ENCODE data around the gene PIEZO1. TPM values are rescaled to one million over a fixed set of nuclear protein-coding genes. Genes with fewer than 3 reads are reported as not detected.

Gene PIEZO1
- polyA plus RNA-seq, 6 donors from 2014 or later: 4.0 to 17.2 (median 6.2) TPM

- H3K4me3 Mint-ChIP-seq: peak overlapping the region in 1 of 8 donors; percentile 51
- no peaks in the 10 kb centered on the region for H3K9me3 Mint-ChIP-seq
- peaks cover 32 to 47% (median 40%) of the 10 kb centered on the region in 3 donors for H3K4me1 Mint-ChIP-seq
- H3K36me3 Mint-ChIP-seq: no peaks in the 10 kb centered on the region
- ATAC-seq (ENCODE audit: low read depth in 2 of 2) (no peak), DNase-seq (no peak)
- H3K27me3 Mint-ChIP-seq: no peaks in the 10 kb centered on the region
- no peak overlapping the region for H3K27ac Mint-ChIP-seq
Observed at GRCh38 chr16:88698646-88699045, 86.4 kb downstream of the PIEZO1 start.

GRCh38 chr16:88697831-88698615 is 87.0 kb downstream of the PIEZO1 start:
- DNase-seq (no peak), ATAC-seq (ENCODE audit: low read depth in 2 of 2) (no peak)
- Mint-ChIP-seq H3K36me3 (no peaks in the 10 kb centered on the region), H3K27me3 (no peaks in the 10 kb centered on the region), H3K4me3 (peak overlapping the region in 2 of 8 donors; percentile 32 to 51), H3K9me3 (no peaks in the 10 kb centered on the region), H3K27ac (peak overlapping the region in 1 of 6 donors; percentile 74), H3K4me1 (peaks cover 27 to 42% (median 36%) of the 10 kb centered on the region in 3 donors)

GRCh38 chr16:88697116-88697830 is 87.7 kb downstream of the PIEZO1 start:
- H3K4me1 Mint-ChIP-seq: peaks cover 20 to 42% (median 36%) of the 10 kb centered on the region in 3 donors
- DNase-seq (no peak), ATAC-seq (ENCODE audit: low read depth in 2 of 2) (no peak)
- H3K9me3 Mint-ChIP-seq: no peaks in the 10 kb centered on the region
- H3K4me3 Mint-ChIP-seq: peak overlapping the region in 1 of 8 donors; percentile 32
- no peaks in the 10 kb centered on the region for H3K36me3 Mint-ChIP-seq
- no peaks in the 10 kb centered on the region for H3K27me3 Mint-ChIP-seq
- H3K27ac Mint-ChIP-seq: peak overlapping the region in 1 of 6 donors; percentile 33

GRCh38 chr16:88696441-88696840 is 88.6 kb downstream of the PIEZO1 start:
- Mint-ChIP-seq H3K9me3 (no peaks in the 10 kb centered on the region), H3K4me3 (peak overlapping the region in 1 of 8 donors; percentile 50), H3K27me3 (no peaks in the 10 kb centered on the region), H3K4me1 (peaks cover 21 to 42% (median 37%) of the 10 kb centered on the region in 3 donors), H3K36me3 (no peaks in the 10 kb centered on the region), H3K27ac (no peak overlapping the region)
- ATAC-seq (ENCODE audit: low read depth in 2 of 2): no peak
- no peak for DNase-seq

- no peak overlapping the region for H3K27ac Mint-ChIP-seq
- H3K9me3 Mint-ChIP-seq: no peaks in the 10 kb centered on the region
- no peaks in the 10 kb centered on the region for H3K36me3 Mint-ChIP-seq
- DNase-seq: no peak
- no peaks in the 10 kb centered on the region for H3K27me3 Mint-ChIP-seq
- H3K4me3 Mint-ChIP-seq: no peak overlapping the region
- ATAC-seq (ENCODE audit: low read depth in 2 of 2): no peak
- peaks cover 19 to 42% (median 40%) of the 10 kb centered on the region in 3 donors for H3K4me1 Mint-ChIP-seq
Observed at GRCh38 chr16:88695753-88696152, 89.3 kb downstream of the PIEZO1 start.

GRCh38 chr16:88695218-88695617 is 89.8 kb downstream of the PIEZO1 start:
- H3K9me3 Mint-ChIP-seq: no peaks in the 10 kb centered on the region
- H3K27ac Mint-ChIP-seq: no peak overlapping the region
- DNase-seq (no peak), ATAC-seq (ENCODE audit: low read depth in 2 of 2) (no peak)
- H3K4me3 Mint-ChIP-seq: peak overlapping the region in 1 of 8 donors; percentile 9
- H3K27me3 Mint-ChIP-seq: no peaks in the 10 kb centered on the region
- H3K4me1 Mint-ChIP-seq: peaks cover 22 to 42% (median 40%) of the 10 kb centered on the region in 3 donors
- H3K36me3 Mint-ChIP-seq: no peaks in the 10 kb centered on the region

- H3K4me1 Mint-ChIP-seq: peaks cover 15 to 37% (median 33%) of the 10 kb centered on the region in 3 donors
Observed at GRCh38 chr16:88694221-88695087, 90.6 kb downstream of the PIEZO1 start.

GRCh38 chr16:88693420-88694177 is 91.4 kb downstream of the PIEZO1 start:
- ATAC-seq (ENCODE audit: low read depth in 2 of 2) (no peak), DNase-seq (no peak)
- no peak overlapping the region for H3K4me3 Mint-ChIP-seq
- no peaks in the 10 kb centered on the region for H3K27me3 Mint-ChIP-seq
- H3K9me3 Mint-ChIP-seq: no peaks in the 10 kb centered on the region
- H3K36me3 Mint-ChIP-seq: no peaks in the 10 kb centered on the region
- peaks cover 15 to 37% (median 33%) of the 10 kb centered on the region in 3 donors for H3K4me1 Mint-ChIP-seq
- no peak overlapping the region for H3K27ac Mint-ChIP-seq

More at GRCh38 chr16:88694221-88695087, 90.6 kb downstream of the PIEZO1 start:
- Mint-ChIP-seq H3K27ac (peak overlapping the region in 1 of 6 donors; percentile 34), H3K9me3 (no peaks in the 10 kb centered on the region), H3K36me3 (no peaks in the 10 kb centered on the region), H3K27me3 (no peaks in the 10 kb centered on the region), H3K4me3 (peak overlapping the region in 2 of 8 donors; percentile 28 to 31)
- ATAC-seq (ENCODE audit: low read depth in 2 of 2): no peak
- no peak for DNase-seq

- DNase-seq (no peak), ATAC-seq (ENCODE audit: low read depth in 2 of 2) (no peak)
- H3K9me3 Mint-ChIP-seq: no peaks in the 10 kb centered on the region
- H3K27me3 Mint-ChIP-seq: no peaks in the 10 kb centered on the region
- H3K4me1 Mint-ChIP-seq: peaks cover 15 to 33% (median 33%) of the 10 kb centered on the region in 3 donors
- H3K4me3 Mint-ChIP-seq: peak overlapping the region in 3 of 8 donors; percentile 12 to 79 (median 52)
- H3K36me3 Mint-ChIP-seq: no peaks in the 10 kb centered on the region
- H3K27ac Mint-ChIP-seq: no peak overlapping the region
Observed at GRCh38 chr16:88692861-88693260, 92.2 kb downstream of the PIEZO1 start.

- H3K27me3 Mint-ChIP-seq: no peaks in the 10 kb centered on the region
- no peaks in the 10 kb centered on the region for H3K36me3 Mint-ChIP-seq
- H3K4me3 Mint-ChIP-seq: peak overlapping the region in 7 of 8 donors; percentile 36 to 84 (median 61)
- H3K27ac Mint-ChIP-seq: peak overlapping the region in 3 of 6 donors; percentile 26 to 90 (median 77)
- H3K4me1 Mint-ChIP-seq: peaks cover 15 to 31% (median 29%) of the 10 kb centered on the region in 3 donors
- no peaks in the 10 kb centered on the region for H3K9me3 Mint-ChIP-seq
- DNase-seq: peak; percentile 44
- peak; percentile 70 to 74 for ATAC-seq (ENCODE audit: low read depth in 2 of 2)
Observed at GRCh38 chr16:88691924-88692560, 93.0 kb downstream of the PIEZO1 start.

- H3K9me3 Mint-ChIP-seq: no peaks in the 10 kb centered on the region
- peak overlapping the region in 2 of 6 donors; percentile 62 to 65 for H3K27ac Mint-ChIP-seq
- DNase-seq (no peak), ATAC-seq (ENCODE audit: low read depth in 2 of 2) (peak in 1 of 2 donors; percentile 3)
- H3K27me3 Mint-ChIP-seq: no peaks in the 10 kb centered on the region
- H3K36me3 Mint-ChIP-seq: no peaks in the 10 kb centered on the region
- H3K4me3 Mint-ChIP-seq: peak overlapping the region in 5 of 8 donors; percentile 21 to 52 (median 42)
- H3K4me1 Mint-ChIP-seq: peaks cover 15 to 31% (median 29%) of the 10 kb centered on the region in 3 donors
Observed at GRCh38 chr16:88691129-88691813, 93.7 kb downstream of the PIEZO1 start.

Data from naive B cell (primary cell).